ENCODE data around the gene TBCA.

- TF ChIP-seq CTCF (conservative IDR thresholded peaks at IDR 0.05; ENCODE audit: low read length) = no peak
- TF ChIP-seq EZH2phosphoT487 (IDR thresholded peaks at IDR 0.05; ENCODE audit: borderline replicate concordance) = no peak
Measured at GRCh38 chr5:77683171-77683732, 92.9 kb downstream of the TBCA start.
